ENCODE data around the gene IFT81.

Gene IFT81

DNA sequence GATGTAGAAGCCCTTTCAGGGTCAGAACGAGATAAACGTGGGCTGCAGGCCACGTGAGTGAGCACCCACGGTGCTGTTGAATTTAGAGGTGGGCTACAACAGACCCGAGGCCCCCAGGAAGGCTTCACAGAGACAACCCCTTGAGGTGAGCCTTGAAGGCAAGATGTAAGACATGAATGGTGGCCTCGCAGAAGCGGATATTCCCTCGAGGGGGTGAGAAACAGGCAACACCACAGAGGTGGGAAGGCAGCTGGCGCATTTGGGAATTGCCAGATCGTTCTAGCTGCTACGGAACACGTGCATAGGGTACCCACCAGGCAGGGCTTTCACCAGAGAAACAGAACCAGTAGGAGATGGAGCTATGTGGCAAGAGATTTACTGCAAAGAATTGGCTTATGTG, 134.3 kb downstream of the IFT81 start:
- Histone ChIP-seq H3F3A (ENCODE audit: insufficient read depth) (no peaks in the 10 kb centered on the region), H3K4me3 (ENCODE audit: insufficient read depth, low read length, poor library complexity, severe bottlenecking) (no peak overlapping the region), H3K4me2 (ENCODE audit: low read depth, low read length, poor library complexity, severe bottlenecking) (no peak overlapping the region), H3K27ac (ENCODE audit: low read depth, low read length) (no peak overlapping the region), H4K20me1 (ENCODE audit: low read depth, low read length) (no peaks in the 10 kb centered on the region), H3K9me3 (ENCODE audit: insufficient read depth, low read length) (no peaks in the 10 kb centered on the region), H3K9ac (ENCODE audit: low read length) (no peak overlapping the region), H3K36me3 (ENCODE audit: low read length) (no peaks in the 10 kb centered on the region), H3K9me2 (replicated peaks; ENCODE audit: insufficient read depth, low read length) (no peaks in the 10 kb centered on the region), H3K79me2 (ENCODE audit: insufficient read depth, low read length) (no peaks in the 10 kb centered on the region), H3K27me3 (ENCODE audit: low read length) (no peaks in the 10 kb centered on the region), H2AFZ (ENCODE audit: low read depth, low read length, severe bottlenecking) (no peak overlapping the region)
- no peak for TF ChIP-seq EZH2phosphoT487 (conservative IDR thresholded peaks at IDR 0.05; ENCODE audit: low read length)
- TF ChIP-seq, protein P1, sequence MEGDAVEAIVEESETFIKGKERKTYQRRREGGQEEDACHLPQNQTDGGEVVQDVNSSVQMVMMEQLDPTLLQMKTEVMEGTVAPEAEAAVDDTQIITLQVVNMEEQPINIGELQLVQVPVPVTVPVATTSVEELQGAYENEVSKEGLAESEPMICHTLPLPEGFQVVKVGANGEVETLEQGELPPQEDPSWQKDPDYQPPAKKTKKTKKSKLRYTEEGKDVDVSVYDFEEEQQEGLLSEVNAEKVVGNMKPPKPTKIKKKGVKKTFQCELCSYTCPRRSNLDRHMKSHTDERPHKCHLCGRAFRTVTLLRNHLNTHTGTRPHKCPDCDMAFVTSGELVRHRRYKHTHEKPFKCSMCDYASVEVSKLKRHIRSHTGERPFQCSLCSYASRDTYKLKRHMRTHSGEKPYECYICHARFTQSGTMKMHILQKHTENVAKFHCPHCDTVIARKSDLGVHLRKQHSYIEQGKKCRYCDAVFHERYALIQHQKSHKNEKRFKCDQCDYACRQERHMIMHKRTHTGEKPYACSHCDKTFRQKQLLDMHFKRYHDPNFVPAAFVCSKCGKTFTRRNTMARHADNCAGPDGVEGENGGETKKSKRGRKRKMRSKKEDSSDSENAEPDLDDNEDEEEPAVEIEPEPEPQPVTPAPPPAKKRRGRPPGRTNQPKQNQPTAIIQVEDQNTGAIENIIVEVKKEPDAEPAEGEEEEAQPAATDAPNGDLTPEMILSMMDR (IDR thresholded peaks at IDR 0.05; ENCODE audit: insufficient read depth, low read length, poor library complexity, severe bottlenecking): no peak

DNA sequence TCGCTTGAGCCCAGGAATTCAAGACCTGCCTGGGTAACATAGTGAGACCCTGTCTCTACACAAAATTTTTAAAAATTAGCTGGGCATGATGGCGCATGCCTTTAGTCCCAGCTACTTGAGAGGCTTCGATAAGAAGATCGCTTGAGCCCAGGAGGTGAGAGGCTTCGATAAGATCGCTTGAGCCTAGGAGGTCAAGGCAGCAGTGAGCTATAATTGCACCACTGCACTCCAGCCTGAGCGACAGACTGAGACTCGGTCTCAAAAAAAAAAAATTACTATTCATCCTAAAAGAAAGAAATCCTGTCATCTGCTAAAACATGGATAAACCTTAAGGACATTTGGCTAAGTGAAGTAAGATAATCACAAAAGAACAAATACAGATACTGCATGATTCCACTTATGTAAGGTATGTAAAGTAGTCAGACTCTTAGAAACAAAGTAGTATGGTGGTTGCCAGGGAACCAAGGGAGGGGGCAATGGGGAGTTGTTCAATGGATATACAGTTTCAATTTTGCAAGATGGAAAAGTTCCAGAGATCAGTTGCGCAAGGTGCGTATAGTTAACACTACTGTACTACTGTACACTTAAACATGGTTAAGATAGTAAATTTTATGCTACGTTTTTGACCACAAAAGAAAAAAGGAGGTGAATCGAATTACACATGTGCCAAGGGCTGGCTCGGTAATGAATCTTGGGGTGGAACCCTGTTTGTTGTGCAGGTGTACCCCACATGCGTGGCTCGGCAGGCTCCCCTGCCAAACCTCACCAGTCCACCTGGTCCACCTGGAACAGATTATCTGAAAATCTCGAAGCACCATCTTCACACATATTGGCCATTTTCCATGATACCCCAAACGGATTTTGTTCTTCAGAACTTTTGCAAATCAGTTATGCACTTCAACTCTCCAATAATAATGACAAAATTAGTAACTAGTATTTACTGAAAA, 138.6 kb downstream of the IFT81 start:
- H3K27ac ChIP-seq (ENCODE audit: low read depth, low read length): no peak overlapping the region
- H3K27me3 ChIP-seq (ENCODE audit: low read length): no peaks in the 10 kb centered on the region

DNA sequence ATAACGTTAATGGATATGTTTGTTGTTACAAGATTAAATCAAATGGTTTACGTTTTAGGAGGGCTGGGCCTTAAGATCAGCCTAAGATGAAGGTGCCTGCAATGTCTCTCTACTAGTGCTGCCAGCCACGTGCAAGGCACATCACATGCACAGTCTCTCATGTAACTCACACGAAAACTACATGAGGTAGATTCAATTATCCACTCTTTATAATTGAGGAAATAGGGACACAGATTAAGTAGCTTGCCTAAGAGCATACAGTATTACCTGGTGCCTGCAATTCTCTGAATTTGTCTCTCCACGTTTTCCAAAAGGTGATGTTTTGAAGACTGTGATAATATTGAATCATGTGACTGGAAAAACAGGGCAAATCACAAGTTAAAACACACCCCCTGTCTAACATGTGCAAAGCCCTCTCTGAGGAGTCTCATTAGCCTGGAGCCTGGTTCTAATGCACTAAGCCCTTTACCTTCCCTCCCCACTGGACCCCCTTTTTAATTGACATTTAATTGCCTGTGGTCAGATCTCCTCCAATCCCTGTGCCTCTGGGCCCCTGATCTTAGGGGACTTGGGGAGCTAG, 142.3 kb downstream of the IFT81 start:
- H3K9ac ChIP-seq (ENCODE audit: low read length): no peak overlapping the region
- H3K27me3 ChIP-seq (ENCODE audit: low read length): no peaks in the 10 kb centered on the region
- no peaks in the 10 kb centered on the region for H3K9me3 ChIP-seq (ENCODE audit: insufficient read depth, low read length)
- no peak overlapping the region for H3K4me2 ChIP-seq (ENCODE audit: low read depth, low read length, poor library complexity, severe bottlenecking)
- H3K4me3 ChIP-seq (ENCODE audit: insufficient read depth, low read length, poor library complexity, severe bottlenecking): no peak overlapping the region
- H3F3A ChIP-seq (ENCODE audit: insufficient read depth): no peaks in the 10 kb centered on the region
- TF ChIP-seq, protein P1 (IDR thresholded peaks at IDR 0.05; ENCODE audit: insufficient read depth, low read length, poor library complexity, severe bottlenecking): no peak
- TF ChIP-seq EZH2phosphoT487 (conservative IDR thresholded peaks at IDR 0.05; ENCODE audit: low read length): no peak
- no peaks in the 10 kb centered on the region for H4K20me1 ChIP-seq (ENCODE audit: low read depth, low read length)
- H3K36me3 ChIP-seq (ENCODE audit: low read length): no peaks in the 10 kb centered on the region
- no peaks in the 10 kb centered on the region for H3K9me2 ChIP-seq (replicated peaks; ENCODE audit: insufficient read depth, low read length)
- no peaks in the 10 kb centered on the region for H3K79me2 ChIP-seq (ENCODE audit: insufficient read depth, low read length)
- H3K27ac ChIP-seq (ENCODE audit: low read depth, low read length): no peak overlapping the region
- no peak overlapping the region for H2AFZ ChIP-seq (ENCODE audit: low read depth, low read length, severe bottlenecking)

More for the DNA sequence above, 138.6 kb downstream of the IFT81 start:
- Histone ChIP-seq H4K20me1 (ENCODE audit: low read depth, low read length) (no peaks in the 10 kb centered on the region), H2AFZ (ENCODE audit: low read depth, low read length, severe bottlenecking) (no peak overlapping the region), H3K9ac (ENCODE audit: low read length) (no peak overlapping the region), H3K79me2 (ENCODE audit: insufficient read depth, low read length) (no peaks in the 10 kb centered on the region), H3F3A (ENCODE audit: insufficient read depth) (no peaks in the 10 kb centered on the region), H3K4me3 (ENCODE audit: insufficient read depth, low read length, poor library complexity, severe bottlenecking) (no peak overlapping the region), H3K9me3 (ENCODE audit: insufficient read depth, low read length) (no peaks in the 10 kb centered on the region), H3K4me2 (ENCODE audit: low read depth, low read length, poor library complexity, severe bottlenecking) (no peak overlapping the region), H3K36me3 (ENCODE audit: low read length) (no peaks in the 10 kb centered on the region), H3K9me2 (replicated peaks; ENCODE audit: insufficient read depth, low read length) (no peaks in the 10 kb centered on the region)
- no peak for TF ChIP-seq EZH2phosphoT487 (conservative IDR thresholded peaks at IDR 0.05; ENCODE audit: low read length)
- TF ChIP-seq, protein P1 (IDR thresholded peaks at IDR 0.05; ENCODE audit: insufficient read depth, low read length, poor library complexity, severe bottlenecking): no peak
